ENCODE measurements around the gene MAGI2. TPM values are rescaled to one million over a fixed set of nuclear protein-coding genes. Genes with fewer than 3 reads are reported as not detected.

MAGI2 gene
- total and polyA plus RNA-seq, 8 donors, result 6.1 to 9.2 (median 7.1) TPM

DNA sequence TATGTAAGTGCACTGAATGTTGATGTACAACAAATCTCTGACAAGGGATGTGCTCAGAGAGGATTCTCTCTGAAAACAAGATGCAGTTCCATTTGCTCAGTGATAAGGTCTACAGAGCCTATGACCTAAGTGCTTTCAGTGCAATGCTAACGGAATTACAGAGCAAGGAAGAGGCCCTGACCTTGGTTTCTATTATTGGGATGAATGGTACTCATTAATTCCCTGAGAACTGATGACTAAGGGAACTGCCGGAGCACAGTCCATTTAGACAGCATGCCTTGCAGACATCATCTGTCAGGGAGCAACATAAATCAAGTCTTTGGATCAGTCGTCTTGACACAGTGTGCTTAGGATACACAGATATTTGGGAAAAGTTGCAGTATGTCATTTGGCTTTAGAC is 1314.1 kb downstream of the MAGI2 start:
- H3K36me3 ChIP-seq, result no peaks in the 10 kb centered on the region
- ATAC-seq (no peak), DNase-seq (no peak)
- no peak for TF ChIP-seq CTCF (IDR thresholded peaks at IDR 0.05)
- H3K4me3 ChIP-seq, result no peak overlapping the region
- intact Hi-C loops (cut with DNase I), result no loop called here
- H3K4me1 ChIP-seq, result no peaks in the 10 kb centered on the region
- H3K27ac ChIP-seq, result no peak overlapping the region
- no peaks in the 10 kb centered on the region for H3K27me3 ChIP-seq
- no peaks in the 10 kb centered on the region for H3K9me3 ChIP-seq

DNA sequence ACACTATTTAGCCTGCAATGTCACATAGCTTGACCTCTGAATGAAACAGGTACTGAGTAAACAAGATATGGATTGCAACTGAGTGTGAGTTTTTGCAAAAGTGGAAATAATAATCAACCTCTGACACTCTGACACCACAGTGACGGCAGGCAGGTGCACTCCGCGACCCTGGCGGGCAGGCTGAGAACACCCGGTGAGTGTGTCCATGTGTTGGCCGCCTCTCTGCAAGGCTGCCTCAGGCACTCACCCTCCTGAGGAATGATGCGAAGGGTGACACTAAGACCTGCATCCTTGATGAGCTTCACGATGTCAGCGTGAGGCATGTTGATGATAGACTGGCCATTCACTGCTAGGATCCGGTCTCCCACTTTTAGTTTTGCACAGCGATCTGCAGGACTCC is 1318.7 kb downstream of the MAGI2 start:
- H3K9me3 ChIP-seq, result no peaks in the 10 kb centered on the region
- no peak for DNase-seq
- H3K36me3 ChIP-seq, result no peaks in the 10 kb centered on the region
- H3K27ac ChIP-seq, result no peak overlapping the region
- no peak overlapping the region for H3K4me3 ChIP-seq
- H3K4me1 ChIP-seq, result no peaks in the 10 kb centered on the region
- intact Hi-C loops (cut with DNase I), result no loop called here
- no peaks in the 10 kb centered on the region for H3K27me3 ChIP-seq
- TF ChIP-seq CTCF (IDR thresholded peaks at IDR 0.05), result no peak
- no peak for ATAC-seq

DNA sequence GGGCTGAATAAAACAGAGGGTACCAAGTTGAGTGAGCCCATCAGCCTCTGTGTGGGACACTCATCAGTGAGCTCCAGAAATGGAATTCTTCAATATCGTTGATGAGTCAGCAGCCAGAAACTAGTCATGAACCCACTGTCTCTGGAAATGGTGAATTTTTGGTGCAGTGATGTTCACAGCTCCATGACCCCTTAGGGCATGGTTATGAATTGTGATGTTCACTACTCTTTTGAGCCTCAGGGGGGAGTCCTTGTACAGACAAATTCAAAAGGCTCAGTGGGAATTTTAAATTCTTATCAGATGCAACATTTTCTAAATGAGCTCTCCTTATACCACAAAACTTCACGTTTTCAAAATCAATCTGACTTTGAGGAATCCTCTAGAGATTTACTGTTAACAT is 1319.2 kb downstream of the MAGI2 start:
- no peaks in the 10 kb centered on the region for H3K36me3 ChIP-seq
- no peaks in the 10 kb centered on the region for H3K27me3 ChIP-seq
- H3K4me3 ChIP-seq, result no peak overlapping the region
- no peaks in the 10 kb centered on the region for H3K9me3 ChIP-seq
- DNase-seq (peak in 1 of 4 donors; percentile 42), ATAC-seq (peak; percentile 65)
- no peaks in the 10 kb centered on the region for H3K4me1 ChIP-seq
- TF ChIP-seq CTCF (IDR thresholded peaks at IDR 0.05), result peak; percentile 28 to 51
- intact Hi-C loops (cut with DNase I), result no loop called here
- H3K27ac ChIP-seq, result no peak overlapping the region

DNA sequence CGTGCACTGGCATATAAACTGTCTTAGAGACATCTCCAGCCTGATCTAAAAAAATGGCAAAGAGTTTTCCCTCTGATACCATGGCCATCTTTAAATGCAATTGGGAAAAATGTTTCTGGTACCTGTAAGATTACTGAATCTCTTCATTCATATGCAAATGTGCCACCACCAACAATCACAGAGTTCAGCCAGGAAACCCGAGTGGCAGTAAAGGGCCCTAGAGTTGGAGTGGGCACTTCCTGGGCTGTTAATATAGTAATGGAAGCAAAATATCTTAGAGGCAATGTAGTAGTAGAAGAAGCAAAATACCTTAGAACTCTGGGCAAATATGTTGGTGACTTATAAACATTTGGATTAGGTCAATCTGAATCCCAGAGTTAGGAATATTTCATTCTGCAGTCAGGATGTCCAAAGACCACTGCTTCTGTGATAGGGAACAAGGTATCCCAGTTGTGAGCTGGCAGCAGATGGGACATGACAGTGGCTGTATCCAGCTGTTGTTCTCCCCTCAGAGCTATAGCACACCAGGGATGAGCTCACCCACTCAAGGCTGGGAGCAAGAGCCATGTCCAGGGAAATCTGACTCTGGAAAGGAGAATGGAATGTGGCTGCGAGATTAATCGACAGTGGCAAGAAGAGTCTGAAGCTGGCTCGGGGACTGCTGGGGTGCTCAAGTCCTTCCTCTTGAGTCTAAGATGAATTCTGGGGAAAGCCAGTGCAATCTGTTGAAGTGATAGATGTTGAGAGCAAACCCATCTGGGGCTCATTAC is 1322.8 kb downstream of the MAGI2 start:
- peak; percentile 89 for ATAC-seq
- TF ChIP-seq CTCF (IDR thresholded peaks at IDR 0.05), result no peak
- DNase-seq, result peak in 1 of 4 donors; percentile 49
- Histone ChIP-seq H3K4me1 (no peaks in the 10 kb centered on the region), H3K27ac (no peak overlapping the region), H3K36me3 (no peaks in the 10 kb centered on the region), H3K4me3 (no peak overlapping the region), H3K9me3 (no peaks in the 10 kb centered on the region), H3K27me3 (no peaks in the 10 kb centered on the region)
- intact Hi-C loops (cut with DNase I), result no loop called here

DNA sequence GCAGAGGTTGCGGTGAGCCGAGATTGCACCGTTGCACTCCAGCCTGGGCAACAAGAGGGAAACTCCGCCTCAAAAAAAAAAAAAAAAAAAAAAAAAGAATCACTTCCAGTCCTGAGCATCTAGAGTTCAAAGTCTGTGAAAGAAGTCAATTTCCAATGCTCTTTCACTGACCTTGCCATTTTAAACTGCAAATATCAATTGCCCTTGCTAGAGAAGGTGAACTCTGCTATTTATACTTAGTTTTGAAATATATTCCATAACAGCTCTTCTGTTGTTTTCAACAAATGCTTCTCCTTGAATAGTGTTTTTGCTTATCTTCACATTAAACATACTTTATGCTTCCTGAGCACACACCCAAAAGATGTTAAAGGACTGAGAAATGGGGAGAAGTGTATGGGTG is 1323.6 kb downstream of the MAGI2 start:
- TF ChIP-seq CTCF (IDR thresholded peaks at IDR 0.05), result no peak
- H3K9me3 ChIP-seq, result no peaks in the 10 kb centered on the region
- no peaks in the 10 kb centered on the region for H3K4me1 ChIP-seq
- no peak for DNase-seq
- no peak overlapping the region for H3K27ac ChIP-seq
- no peak for ATAC-seq
- no peaks in the 10 kb centered on the region for H3K27me3 ChIP-seq
- no peak overlapping the region for H3K4me3 ChIP-seq
- intact Hi-C loops (cut with DNase I), result no loop called here
- no peaks in the 10 kb centered on the region for H3K36me3 ChIP-seq

Measured in left lung (tissue), 10 donors.